Stimulated activated CD4-positive, alpha-beta T cell treated with anti-CD3 and anti-CD28 coated beads, Interleukin-15, amount 100 ng/mL, for 24 hours (primary cell): ENCODE results near the gene PRTN3.
"Not testable (repeated sequence)": the region's sequence is repeated elsewhere in the genome, so short reads cannot be mapped to it uniquely, and the experiment has no call there.

Source experiments
- DNase-seq: peaks from one replicate; pipeline ENCODE4 v3.0.0-alpha.2; 2020

Gene PRTN3

GRCh38 chr19:816500-816857 lies 24.3 kb upstream of the PRTN3 start:
- no peak for DNase-seq

DNA sequence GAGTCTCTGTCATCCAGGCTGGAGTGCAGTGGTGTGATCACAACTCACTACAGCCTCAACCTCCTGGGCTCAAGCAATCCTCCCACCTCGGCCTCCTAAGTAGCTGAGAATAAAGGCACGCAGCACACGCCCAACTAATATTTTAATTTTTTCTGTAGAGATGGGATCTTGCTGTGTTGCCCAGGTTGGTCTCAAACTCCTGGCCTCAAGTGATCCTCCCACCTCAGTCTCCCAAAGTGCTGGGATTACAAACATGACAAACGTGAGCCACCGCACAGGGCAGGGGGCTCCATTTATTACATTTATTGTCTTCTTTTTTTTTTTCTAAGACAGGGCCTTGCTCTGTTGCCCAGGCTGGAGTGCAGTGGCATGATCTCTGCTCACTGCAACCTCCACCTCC lies 20.6 kb upstream of the PRTN3 start:
- DNase-seq = not testable (repeated sequence)

DNA sequence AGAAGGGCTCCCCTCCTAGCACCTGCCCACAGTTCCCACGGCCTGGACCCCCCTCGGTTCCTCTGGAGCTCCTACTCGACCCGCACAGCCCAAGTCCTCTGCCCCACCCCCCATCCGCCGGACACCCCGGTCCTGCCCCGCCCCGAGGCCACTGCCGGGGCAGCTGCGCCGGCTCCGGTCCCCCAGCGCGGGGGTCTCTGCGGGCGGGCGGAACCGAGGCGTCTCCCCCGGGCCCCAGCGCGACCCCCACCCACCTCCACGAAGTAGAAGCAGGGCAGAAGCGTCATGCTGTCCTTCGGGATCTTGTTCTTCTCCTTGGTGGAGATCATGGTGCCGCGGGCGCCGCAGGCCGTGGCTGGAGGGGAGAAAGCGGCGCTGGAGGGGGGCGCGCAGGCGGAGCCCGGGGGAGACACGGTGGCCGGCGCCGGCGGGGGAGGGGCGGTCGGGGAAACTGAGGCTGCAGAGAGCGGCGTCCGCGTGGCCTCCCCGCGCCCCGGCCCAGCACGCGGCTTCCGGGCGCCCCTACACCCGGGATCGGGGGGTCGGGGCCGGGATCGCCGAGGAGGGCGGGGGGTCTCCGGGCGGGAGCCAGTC lies 19.5 kb upstream of the PRTN3 start:
- DNase-seq = no peak

- DNase-seq = no peak
Measured at GRCh38 chr19:821825-822503, 18.8 kb upstream of the PRTN3 start, which contains the start of gene PLPPR3. Gene PLPPR3 (minus strand): TSS chr19:821955. CDS start chr19:821559, 396 bp downstream.

GRCh38 chr19:823565-824121 lies 17.2 kb upstream of the PRTN3 start:
- DNase-seq = no peak

- no peak for DNase-seq
Measured at GRCh38 chr19:824885-825284, 15.9 kb upstream of the PRTN3 start.

DNA sequence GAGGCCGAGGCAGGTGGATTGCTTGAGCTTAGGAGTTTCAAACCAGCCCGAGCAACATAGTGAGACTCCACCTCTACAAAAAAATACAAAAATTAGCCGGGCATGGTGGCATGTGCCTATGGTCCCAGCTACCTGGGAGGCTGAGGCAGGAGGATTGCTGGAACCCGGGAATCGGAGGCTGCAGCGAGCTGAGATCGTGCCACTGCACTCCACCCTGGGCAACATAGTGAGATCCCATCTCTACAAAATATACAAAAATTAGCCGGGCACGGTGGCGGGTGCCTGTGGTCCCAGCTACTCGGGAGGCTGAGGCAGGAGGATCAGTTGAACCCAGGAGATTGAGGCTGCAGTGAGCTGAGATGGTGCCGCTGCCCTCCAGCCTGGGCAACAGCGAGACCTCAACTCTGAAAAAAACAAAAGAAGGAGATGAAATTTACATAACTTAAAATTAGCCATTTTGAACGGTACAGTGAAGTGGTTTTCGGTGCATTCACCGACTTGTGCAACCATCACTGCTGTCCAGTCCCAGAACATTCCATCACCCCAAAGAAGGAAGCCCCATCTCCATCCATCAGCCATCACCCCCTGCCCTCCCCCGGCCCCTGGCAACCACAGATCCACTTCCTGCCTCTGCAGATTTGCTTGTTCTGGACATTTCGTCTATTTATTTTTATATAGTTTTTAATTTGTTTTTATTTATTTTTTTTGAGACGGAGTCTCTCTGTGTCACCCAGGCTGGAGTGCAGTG lies 14.7 kb upstream of the PRTN3 start:
- no peak for DNase-seq

DNA sequence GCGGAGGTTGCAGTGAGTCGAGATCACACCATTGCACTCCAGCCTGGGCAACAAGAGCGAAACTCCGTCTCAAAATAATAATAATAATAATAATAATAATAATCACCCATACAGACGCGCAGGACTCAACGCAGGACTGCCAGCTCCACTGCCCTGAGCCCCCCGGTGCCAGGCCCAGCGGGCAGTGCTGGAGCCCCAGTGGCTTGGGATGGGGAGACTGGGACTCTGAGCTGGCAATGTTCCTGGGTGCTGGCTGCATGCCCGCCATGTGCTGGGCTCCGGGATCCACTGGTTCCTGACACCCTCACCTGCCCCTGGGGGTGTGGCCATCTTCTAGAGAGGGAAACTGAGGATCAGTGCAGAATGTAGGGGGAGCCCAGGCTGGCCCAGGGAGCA lies 13.5 kb upstream of the PRTN3 start:
- no peak for DNase-seq

DNA sequence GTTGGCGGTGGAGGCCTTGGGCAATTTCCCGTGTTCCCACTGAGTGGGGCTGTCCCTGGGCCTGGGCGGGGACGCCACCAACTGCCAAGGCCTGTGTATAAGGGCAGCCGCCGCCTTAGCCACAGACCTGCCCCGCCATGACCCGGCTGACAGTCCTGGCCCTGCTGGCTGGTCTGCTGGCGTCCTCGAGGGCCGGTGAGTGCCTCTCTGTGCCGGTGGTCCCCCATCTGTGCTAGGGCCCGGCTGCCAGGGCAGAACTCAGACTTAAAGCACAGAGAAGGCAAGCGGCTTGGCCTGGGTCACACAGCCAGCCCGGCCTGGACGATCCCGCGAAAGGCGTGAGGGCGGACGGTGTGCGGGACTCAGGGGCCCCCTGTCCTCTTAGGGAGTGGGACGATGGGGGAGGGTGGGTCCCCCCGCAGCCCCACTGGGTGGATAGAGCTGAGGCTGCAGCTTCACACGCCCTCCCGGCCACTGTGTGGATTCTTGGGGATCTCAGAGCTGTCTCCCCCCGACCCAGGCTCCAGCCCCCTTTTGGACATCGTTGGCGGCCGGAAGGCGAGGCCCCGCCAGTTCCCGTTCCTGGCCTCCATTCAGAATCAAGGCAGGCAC lies 13.0 kb upstream of the PRTN3 start, which contains the start of gene AZU1:
TSS of gene AZU1 (plus strand) at position 128 of the 612 bp plus-strand sequence. CDS start at position 138, 10 bp downstream.
- no peak for DNase-seq

DNA sequence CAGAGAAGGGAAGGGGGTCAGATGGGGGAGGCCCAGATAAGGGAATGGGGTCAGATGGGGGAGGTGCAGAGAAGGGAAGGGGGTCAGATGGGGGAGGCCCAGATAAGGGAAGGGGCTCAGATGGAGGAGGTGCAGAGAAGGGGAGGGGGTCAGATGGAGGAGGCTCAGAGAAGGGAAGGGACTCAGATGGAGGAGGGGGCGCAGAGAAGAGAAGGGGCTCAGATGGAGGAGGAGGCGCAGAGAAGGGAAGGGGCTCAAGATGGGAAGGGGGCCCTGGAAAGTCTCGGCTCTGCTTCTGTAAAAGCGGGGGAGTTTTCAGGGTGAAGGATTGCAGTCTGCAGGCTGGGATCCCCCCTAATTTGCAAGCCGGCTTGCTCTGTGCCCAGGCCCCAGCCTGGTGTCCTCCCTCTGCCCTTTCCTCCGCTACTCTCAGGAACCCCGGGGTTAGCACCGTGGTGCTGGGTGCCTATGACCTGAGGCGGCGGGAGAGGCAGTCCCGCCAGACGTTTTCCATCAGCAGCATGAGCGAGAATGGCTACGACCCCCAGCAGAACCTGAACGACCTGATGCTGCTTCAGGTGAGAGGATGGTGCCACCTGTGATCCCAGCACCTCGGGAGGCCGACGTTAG lies 11.6 kb upstream of the PRTN3 start:
- DNase-seq = no peak

DNA sequence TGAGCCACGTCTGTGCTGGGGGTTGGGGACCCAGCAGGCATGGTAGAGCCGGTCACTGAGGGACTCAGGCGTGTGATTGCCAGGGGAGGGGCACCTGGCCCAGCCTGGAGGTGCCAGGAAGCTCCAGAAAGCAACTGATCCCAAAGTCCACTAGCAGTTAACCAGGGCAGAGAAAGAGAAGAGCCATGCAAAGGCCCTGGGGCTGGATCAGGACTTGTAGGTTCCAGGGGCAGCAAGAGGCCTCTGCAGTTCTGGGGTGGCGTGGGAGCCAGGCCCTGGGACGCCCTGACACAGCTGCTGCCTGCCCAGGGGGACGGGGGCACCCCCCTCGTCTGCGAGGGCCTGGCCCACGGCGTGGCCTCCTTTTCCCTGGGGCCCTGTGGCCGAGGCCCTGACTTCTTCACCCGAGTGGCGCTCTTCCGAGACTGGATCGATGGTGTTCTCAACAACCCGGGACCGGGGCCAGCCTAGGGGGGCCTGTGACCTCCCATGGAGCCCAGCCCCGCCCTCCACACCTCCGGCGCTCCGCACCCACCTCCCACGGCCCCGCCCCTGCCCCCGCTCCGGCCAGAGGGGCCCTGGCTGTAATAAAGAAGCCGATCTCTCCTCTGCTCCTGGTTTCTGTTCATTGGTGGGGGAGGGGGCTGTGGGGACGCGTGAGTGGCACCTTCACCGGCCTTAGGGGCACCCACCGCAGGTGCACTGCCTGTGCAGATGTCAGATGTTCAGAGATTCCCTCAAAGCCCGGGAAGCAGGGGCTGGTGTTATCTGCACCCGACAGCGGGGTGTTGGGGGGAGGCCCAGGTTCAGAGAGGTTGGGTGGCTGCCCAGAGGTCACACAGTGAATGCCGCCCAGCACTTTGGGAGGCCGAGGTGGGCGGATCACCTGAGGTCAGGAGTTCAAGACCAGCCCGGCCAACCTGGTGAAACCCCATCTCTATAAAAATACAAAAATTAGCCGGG lies 9.1 kb upstream of the PRTN3 start:
- no peak for DNase-seq

DNA sequence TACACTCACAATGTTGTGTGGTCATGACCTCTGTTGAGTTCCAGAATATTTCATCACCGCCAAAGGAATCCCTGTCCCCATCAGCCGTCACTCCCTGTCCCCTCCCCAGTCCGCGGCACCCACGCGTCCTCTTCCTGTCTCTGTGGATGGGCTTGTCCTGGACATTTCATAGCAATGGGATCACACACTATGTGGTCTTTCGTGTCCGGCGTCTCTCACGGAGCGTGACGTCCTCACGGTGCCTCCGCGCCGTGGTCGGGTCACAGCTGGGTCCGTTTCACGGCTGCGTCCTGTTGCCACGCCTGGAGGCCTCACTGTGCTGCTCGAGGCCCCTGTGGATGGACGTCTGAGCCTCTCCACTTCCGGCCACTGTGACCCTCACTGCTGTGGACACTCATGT lies 6.6 kb upstream of the PRTN3 start:
- no peak for DNase-seq

DNA sequence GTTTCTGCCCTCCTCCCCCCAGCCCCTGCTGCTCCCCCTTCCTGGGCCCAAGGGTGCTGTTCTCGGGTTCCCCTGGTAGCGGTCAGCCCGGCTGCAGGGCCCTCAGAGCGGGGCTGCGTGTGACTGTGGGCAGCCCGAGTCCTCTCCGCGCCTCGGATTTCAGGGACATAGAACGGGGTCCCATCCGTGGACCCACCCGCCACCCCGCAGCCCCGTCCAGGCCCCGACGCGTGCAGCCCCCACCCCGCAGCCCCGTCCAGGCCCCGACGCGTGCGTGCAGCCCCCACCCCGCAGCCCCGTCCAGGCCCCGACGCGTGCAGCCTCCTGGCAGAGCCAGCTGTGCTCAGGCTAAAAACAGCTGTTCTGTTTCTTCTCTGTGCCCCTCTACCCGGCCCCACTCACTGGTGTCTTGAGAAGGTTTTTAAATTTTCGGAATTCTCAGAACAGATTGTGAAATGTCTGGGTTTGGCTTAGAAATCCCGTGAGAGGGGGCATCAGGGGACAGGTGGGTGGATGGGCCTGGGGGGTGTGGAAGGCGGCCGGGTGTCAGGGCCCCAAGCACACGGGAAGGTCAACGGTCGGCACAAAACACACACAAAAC lies 5.5 kb upstream of the PRTN3 start:
- no peak for DNase-seq

GRCh38 chr19:842802-843179 lies 2.0 kb downstream of the PRTN3 start:
- not testable (repeated sequence) for DNase-seq

DNA sequence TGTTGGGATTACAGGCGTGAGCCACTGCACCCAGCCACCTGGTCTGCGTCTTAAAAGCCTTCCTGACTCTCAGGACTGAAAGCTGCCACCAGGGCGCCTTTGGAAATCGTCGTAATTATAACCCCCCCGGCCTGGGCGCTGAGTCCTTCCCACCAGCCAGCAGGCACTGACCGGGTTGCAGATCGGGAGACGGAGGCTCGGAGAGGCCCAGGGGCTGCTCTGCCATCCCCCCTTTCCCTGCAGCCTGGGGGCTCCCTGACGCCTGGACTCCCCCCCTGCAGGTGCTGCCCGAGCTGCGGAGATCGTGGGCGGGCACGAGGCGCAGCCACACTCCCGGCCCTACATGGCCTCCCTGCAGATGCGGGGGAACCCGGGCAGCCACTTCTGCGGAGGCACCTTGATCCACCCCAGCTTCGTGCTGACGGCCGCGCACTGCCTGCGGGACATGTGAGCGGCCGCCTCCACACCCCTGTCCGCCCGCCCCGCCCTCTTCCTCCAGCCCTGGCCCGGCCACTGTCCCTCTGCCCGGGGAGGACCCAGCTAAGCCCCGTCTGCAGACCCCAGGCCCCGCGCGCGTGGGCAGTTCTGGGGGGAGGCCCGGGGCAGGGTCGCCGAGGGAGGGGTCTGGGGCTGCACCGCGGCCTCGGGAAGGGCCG lies 2.5 kb downstream of the PRTN3 start:
- DNase-seq = no peak

DNA sequence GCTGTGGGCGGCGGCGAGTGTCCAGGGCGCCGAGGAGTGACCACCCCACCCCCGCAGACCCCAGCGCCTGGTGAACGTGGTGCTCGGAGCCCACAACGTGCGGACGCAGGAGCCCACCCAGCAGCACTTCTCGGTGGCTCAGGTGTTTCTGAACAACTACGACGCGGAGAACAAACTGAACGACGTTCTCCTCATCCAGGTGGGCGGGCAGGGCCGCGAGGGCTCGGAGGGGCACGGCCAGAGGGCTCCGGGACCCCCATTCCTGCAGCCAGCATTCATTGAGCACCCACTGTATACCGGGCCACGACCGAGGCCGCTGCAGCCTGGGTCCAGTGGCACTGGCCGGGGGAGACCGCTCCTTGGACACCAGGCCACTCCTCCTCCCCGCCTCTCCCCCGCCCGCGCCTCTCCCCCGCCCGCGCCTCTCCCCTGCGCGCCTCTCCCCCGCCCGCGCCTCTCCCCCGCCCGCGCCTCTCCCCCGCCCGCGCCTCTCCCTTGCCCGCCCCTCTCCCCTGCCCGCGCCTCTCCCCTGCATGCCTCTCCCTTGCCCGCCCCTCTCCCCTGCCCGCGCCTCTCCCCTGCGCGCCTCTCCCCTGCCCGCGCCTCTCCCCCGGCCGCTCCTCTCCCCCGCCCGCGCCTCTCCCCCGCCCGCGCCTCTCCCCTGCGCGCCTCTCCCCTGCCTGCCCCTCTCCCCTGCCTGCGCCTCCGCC lies 3.2 kb downstream of the PRTN3 start:
- DNase-seq = no peak

DNA sequence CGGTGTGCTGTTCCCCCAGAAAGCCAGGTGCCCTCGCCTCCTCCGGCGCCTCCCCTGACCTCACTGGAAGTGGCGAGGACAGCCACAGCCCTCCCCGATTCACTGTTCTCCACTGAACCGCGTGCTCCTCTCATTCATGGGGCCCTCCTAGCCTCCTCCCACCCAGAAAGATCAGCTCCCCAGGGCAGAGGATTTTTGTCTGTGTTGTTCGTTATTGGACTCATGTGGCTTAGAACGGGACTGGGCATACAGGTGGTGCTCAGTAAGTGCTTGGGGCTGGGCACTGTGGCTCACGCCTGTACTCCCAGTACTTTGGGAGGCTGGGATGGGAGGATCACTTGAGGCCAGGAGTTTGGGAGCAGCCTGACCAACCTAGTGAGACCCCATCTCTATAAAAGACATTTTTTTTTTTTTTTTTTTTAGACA lies 3.8 kb downstream of the PRTN3 start:
- no peak for DNase-seq

GRCh38 chr19:845707-846521 lies 5.1 kb downstream of the PRTN3 start:
- no peak for DNase-seq

- no peak for DNase-seq
Measured at GRCh38 chr19:848386-848921, 7.7 kb downstream of the PRTN3 start.
